Large intestine (tissue), 3 donors: ENCODE data around the gene CSDE1. TPM values are rescaled to one million over a fixed set of nuclear protein-coding genes. Genes with fewer than 3 reads are reported as not detected.

Experiments used
- DNase-seq, 2 donors: peaks; one replicate each; pipeline versions ENCODE4 v3.0.0 to v3.0.0-alpha.2; 2013
- H3K27ac ChIP-seq: one replicate; pipeline ENCODE4 v1.5.1; 2013; ENCODE audit warnings: low read length
- H3K27me3 ChIP-seq: 2 replicates; pipeline ENCODE4 v1.6.1; 2013; ENCODE audit warnings: low read length; ENCODE audit not compliant: control insufficient read depth, insufficient read depth
- H3K36me3 ChIP-seq: 2 replicates; pipeline ENCODE4 v1.6.1; 2013; ENCODE audit warnings: low read length; ENCODE audit not compliant: control insufficient read depth, insufficient read depth
- H3K4me1 ChIP-seq: one replicate; pipeline ENCODE4 v1.6.1; 2013; ENCODE audit warnings: low read length; ENCODE audit not compliant: control insufficient read depth, insufficient read depth
- H3K4me3 ChIP-seq: one replicate; pipeline ENCODE4 v1.5.1; 2013; ENCODE audit warnings: low read length
- H3K9me3 ChIP-seq: one replicate; pipeline ENCODE4 v1.6.1; 2013; ENCODE audit warnings: mild to moderate bottlenecking, low read depth, low read length, moderate library complexity; ENCODE audit not compliant: control insufficient read depth
- WGBS: methylation state at CpG from one replicate; pipeline ENCODE4 v1.1.5; 2013; ENCODE audit warnings: low lambda C conversion rate; ENCODE audit not compliant: insufficient coverage; 5-methylcytosine and 5-hydroxymethylcytosine counted together
- polyA plus RNA-seq: library from polyadenylated mRNA; unstranded; fragments of 120-200 nt; gene quantifications from one replicate; pipeline ENCODE4 v1.2.1, GENCODE V29; 2013

The CSDE1 gene
- polyA plus RNA-seq, 1 donor, result 331 TPM

DNA sequence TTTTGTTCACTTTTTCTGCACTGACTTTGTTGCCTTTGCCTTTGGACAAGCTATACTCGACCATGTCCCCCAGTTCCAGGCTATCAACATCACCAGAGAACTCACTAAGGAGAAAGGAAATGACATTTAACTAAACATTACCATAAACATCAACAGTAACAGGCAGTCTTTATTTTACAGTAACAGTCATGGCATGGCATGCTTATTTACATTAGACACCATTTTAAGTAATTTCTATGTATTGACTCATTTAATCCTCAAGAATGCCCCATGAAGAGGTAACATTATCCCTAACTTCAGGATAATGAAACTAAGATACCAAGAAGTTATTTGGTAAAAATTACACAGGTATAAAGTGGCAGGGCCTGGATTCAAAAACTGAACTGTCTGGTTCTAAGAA is 32.6 kb downstream of the CSDE1 start:
- Histone ChIP-seq H3K36me3 (peaks cover 82% of the 10 kb centered on the region), H3K4me1 (peaks cover 10% of the 10 kb centered on the region), H3K27me3 (no peaks in the 10 kb centered on the region), H3K27ac (no peak overlapping the region), H3K9me3 (no peaks in the 10 kb centered on the region), H3K4me3 (no peak overlapping the region)
- WGBS, result no CpG with 5 or more reads among the region's 1 CpG
- no peak for DNase-seq

DNA sequence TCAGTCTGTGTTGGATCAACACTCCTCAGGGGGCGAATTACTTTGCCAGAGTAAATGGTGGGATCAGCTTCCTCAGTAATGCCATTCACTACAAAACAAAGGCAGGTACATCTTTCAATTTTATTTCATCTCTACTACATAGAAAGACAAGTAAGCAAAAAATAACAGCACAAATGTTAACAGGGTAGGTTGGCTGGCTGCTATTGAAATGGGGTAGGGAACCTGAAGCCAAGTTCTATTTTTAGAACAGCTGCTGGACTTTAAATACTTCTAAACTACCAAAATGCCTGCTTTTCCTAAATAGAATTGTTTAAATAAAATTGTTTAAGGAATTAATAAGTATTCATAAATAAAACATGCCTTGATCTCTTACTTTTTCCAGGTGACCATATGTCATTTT is 33.9 kb downstream of the CSDE1 start:
- H3K36me3 ChIP-seq, result peaks cover 83% of the 10 kb centered on the region
- no CpG with 5 or more reads among the region's 1 CpG for WGBS
- peaks cover 12% of the 10 kb centered on the region for H3K4me1 ChIP-seq
- H3K9me3 ChIP-seq, result no peaks in the 10 kb centered on the region
- no peaks in the 10 kb centered on the region for H3K27me3 ChIP-seq
- DNase-seq, result no peak
- H3K27ac ChIP-seq, result no peak overlapping the region
- no peak overlapping the region for H3K4me3 ChIP-seq

- H3K27me3 ChIP-seq, result no peaks in the 10 kb centered on the region
- H3K4me1 ChIP-seq, result peaks cover 17% of the 10 kb centered on the region
- DNase-seq, result no peak
- 0% methylated on average over 1 of the region's 1 CpG for WGBS
- no peak overlapping the region for H3K27ac ChIP-seq
- H3K4me3 ChIP-seq, result no peak overlapping the region
- no peaks in the 10 kb centered on the region for H3K9me3 ChIP-seq
- H3K36me3 ChIP-seq, result peaks cover 84% of the 10 kb centered on the region
These were observed 34.3 kb downstream of the CSDE1 start for GRCh38 chr1:114723457-114723856.

- Histone ChIP-seq H3K27me3 (no peaks in the 10 kb centered on the region), H3K4me3 (no peak overlapping the region), H3K9me3 (no peaks in the 10 kb centered on the region), H3K4me1 (peaks cover 25% of the 10 kb centered on the region), H3K36me3 (peaks cover 73% of the 10 kb centered on the region), H3K27ac (peak overlapping the region; percentile 17)
- WGBS, result 41% methylated on average over 2 of the region's 4 CpGs
- peak; percentile 44 to 78 for DNase-seq
These were observed 37.3 kb downstream of the CSDE1 start for GRCh38 chr1:114720492-114720891.

- H3K27ac ChIP-seq, result no peak overlapping the region
- H3K36me3 ChIP-seq, result peaks cover 62% of the 10 kb centered on the region
- WGBS, result no CpG with 5 or more reads among the region's 3 CpGs
These were observed 38.4 kb downstream of the CSDE1 start for GRCh38 chr1:114719424-114719787.

DNA sequence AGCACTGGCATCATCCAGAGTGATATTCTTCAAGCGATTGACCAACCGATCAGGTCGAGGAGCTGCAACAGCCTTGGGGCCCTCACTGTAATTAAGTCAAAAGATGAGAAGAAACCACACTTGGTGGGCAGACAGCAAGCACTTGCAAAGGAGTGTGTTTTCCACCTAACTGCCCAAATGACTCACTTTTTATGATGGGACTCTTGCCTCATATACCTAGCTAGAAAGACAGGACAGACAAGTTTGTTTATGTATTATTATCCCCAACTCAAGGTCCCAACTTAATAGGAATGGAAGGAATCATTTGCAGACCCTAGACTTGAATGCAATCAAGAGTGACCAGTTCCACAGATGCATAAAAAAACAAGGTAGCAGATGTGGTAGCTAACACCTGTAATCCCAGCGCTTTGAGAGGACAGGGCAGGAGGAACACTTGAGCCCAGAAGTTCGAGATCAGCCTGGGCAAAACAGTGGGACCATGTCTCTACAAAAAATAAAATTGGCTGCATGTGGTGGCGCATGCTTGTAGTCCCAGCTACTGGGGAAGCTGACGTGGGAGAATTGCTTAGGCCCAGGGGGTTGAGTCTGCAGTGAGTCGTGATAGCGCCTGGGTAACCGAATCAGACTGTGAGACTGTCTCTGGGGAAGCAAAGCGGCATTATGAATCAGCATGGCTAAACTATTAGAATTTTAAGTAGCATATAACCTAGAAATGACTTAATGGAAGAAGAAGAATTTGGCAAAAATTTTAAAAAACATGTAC is 38.9 kb downstream of the CSDE1 start:
- Histone ChIP-seq H3K27ac (peak overlapping the region; percentile 32), H3K27me3 (no peaks in the 10 kb centered on the region), H3K4me1 (peaks cover 36% of the 10 kb centered on the region), H3K4me3 (no peak overlapping the region), H3K9me3 (no peaks in the 10 kb centered on the region), H3K36me3 (peaks cover 59% of the 10 kb centered on the region)
- DNase-seq, result peak; percentile 26 to 60
- 100% methylated on average over 1 of the region's 11 CpGs for WGBS

More at GRCh38 chr1:114719424-114719787, 38.4 kb downstream of the CSDE1 start:
- H3K4me1 ChIP-seq, result peaks cover 35% of the 10 kb centered on the region
- no peak overlapping the region for H3K4me3 ChIP-seq
- H3K9me3 ChIP-seq, result no peaks in the 10 kb centered on the region
- DNase-seq, result no peak
- H3K27me3 ChIP-seq, result no peaks in the 10 kb centered on the region

GRCh38 chr1:114716304-114717170 is 41.2 kb downstream of the CSDE1 start, which contains the start of gene NRAS:
Gene NRAS (minus strand): TSS chr1:114716771. CDS start chr1:114716160, 611 bp downstream.
- WGBS, result 3% methylated on average over 6 of the region's 38 CpGs
- peaks cover 41% of the 10 kb centered on the region for H3K4me1 ChIP-seq
- no peaks in the 10 kb centered on the region for H3K27me3 ChIP-seq
- H3K4me3 ChIP-seq, result peak within 1 kb of the TSS; percentile 89
- peaks cover 46% of the 10 kb centered on the region for H3K36me3 ChIP-seq
- H3K27ac ChIP-seq, result peak within 1 kb of the TSS; percentile 92
- DNase-seq, result peak; percentile 95
- no peaks in the 10 kb centered on the region for H3K9me3 ChIP-seq

DNA sequence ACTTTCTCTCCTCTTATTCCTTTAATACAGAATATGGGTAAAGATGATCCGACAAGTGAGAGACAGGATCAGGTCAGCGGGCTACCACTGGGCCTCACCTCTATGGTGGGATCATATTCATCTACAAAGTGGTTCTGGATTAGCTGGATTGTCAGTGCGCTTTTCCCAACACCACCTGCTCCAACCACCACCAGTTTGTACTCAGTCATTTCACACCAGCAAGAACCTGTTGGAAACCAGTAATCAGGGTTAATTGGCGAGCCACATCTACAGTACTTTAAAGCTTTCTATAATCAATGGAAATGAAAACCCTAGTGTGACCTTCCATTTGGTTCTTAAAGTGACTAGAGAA is 41.9 kb downstream of the CSDE1 start:
- no peaks in the 10 kb centered on the region for H3K27me3 ChIP-seq
- H3K4me1 ChIP-seq, result peaks cover 36% of the 10 kb centered on the region
- peaks cover 46% of the 10 kb centered on the region for H3K36me3 ChIP-seq
- no peaks in the 10 kb centered on the region for H3K9me3 ChIP-seq
- H3K4me3 ChIP-seq, result peak overlapping the region; percentile 89
- no peak for DNase-seq
- WGBS, result 20% methylated on average over 1 of the region's 4 CpGs
- peak overlapping the region; percentile 92 for H3K27ac ChIP-seq

- Histone ChIP-seq H3K4me3 (no peak overlapping the region), H3K27me3 (no peaks in the 10 kb centered on the region), H3K9me3 (no peaks in the 10 kb centered on the region), H3K36me3 (peaks cover 45% of the 10 kb centered on the region), H3K4me1 (peaks cover 19% of the 10 kb centered on the region), H3K27ac (peak overlapping the region; percentile 63)
- DNase-seq, result peak; percentile 24 to 71
- 10% methylated on average over 2 of the region's 4 CpGs for WGBS
These were observed 44.8 kb downstream of the CSDE1 start for GRCh38 chr1:114712977-114713376.

- DNase-seq, result no peak
- WGBS, result 100% methylated on average over 2 of the region's 3 CpGs
- Histone ChIP-seq H3K9me3 (no peaks in the 10 kb centered on the region), H3K4me3 (no peak overlapping the region), H3K36me3 (peaks cover 57% of the 10 kb centered on the region), H3K4me1 (peaks cover 15% of the 10 kb centered on the region), H3K27ac (no peak overlapping the region), H3K27me3 (no peaks in the 10 kb centered on the region)
These were observed 47.4 kb downstream of the CSDE1 start for GRCh38 chr1:114710360-114710759.
